NOMO-1 (cell line): ENCODE measurements around the gene CNKSR2.

Source experiments
- DNase-seq, 2 experiments: peaks; one replicate each; lab custom pipeline; 2025; ENCODE audit not compliant: unreplicated experiment in 2 of 2; lab: John Stamatoyannopoulos, UW

The CNKSR2 gene

DNA sequence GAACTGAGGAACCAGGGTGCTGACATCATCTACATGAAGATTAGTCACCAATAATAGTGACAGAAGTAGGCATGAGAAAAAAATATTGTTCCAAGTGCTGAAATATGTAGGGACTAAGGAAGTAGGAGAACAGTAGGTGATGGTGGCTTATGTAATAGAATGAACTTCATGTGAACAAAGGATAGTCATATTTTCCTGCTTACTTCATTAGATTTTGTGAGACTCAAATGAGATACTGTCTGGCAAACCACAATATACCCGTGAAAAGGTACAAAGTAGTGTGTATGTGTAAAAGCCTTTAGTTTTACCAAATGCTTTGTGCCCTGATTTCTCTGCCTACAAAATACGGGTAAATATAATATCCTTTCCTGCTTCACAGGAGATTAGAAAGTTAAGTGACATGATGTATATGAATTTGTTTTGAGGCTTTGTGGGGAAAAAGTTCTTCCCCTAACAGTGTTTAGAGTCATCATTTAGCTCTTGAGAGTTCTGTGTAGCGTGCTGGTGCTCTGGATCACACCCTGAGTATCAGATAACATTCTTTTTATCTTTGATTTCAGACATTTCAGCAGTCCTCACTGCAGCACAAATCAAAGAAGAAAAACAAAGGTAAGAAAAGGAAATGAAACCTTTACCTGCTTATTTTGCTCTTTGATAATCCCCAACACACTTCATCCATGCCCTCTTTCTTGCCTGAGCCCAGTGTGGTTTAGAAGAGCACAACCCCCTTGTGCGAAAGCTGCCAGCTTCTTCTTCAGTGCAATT lies 216.0 kb downstream of the CNKSR2 start:
- DNase-seq = no peak

DNA sequence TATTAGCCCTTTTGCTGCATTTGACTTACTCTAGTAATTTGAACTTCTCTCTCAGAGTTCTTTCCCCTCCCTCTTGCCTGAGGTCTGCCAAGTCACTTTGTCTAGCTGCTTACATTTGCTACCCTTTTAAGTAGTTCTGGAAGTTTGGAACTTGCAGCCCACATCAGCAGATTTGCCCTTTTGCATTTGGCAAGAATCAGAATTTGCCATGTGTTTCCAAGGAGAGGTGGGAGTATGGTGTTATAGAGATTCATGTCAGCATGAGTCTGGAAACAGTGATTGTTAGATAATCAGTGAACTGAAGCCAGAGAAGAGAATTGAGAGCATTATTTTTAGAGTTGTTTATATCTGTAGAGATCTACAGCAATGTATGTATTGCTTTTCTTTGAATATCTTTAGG lies 231.8 kb downstream of the CNKSR2 start:
- DNase-seq = no peak

DNA sequence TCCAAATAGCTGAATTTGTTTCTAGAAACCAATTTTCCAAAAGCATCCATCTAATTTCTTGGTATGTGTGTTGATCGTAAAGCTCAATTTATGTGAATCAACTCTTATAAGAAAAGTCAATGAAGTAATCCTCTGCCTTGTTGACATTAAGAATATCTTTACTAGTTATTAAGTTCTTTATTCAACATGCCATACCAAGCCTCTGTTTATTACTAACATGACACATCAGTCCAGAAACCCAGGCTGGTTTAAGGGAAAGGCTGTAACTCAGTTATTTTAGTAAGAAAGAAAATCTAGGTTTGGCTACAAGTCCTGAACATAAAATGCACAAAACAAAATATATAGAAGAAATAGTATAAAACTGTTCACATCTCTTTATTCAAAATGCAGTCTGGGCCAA lies 235.9 kb downstream of the CNKSR2 start:
- no peak for DNase-seq

DNA sequence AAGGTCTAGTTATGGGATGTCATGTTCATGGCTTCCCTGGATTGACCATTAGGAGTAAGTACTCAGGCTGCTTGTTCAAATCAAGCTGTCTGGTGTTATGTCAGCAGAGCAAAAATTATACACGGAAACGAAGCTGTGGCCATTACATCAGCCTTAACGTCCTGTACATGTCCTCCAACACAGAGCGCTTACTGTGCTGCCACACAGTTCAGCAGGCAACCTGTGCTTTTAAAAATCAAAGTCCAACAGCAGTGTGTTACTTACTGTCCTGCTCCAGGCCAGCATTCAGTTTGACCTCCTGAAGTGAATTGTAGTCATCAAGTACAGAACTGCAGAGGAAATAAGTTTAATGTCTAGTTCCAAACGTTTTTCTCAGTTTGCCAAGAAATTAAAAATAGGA lies 237.9 kb downstream of the CNKSR2 start:
- DNase-seq = no peak

DNA sequence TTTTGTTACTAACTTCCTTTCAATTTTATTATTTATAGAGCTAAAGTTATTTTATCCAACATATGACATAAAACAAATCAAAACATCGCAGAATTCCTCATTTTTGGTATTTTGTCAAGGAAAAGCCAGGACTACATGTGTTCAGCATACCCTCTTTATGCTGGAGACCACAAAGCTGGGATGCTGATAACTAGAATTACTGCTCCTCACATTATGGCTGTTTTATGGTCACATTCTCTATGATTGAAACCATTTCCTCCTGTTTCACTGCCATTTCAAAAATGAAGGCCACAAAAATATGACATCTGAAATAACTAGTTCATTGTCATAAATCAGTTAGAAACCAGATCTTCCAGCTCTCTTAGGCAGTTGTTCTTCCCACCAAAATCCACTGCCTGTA lies 242.2 kb downstream of the CNKSR2 start:
- DNase-seq = no peak

DNA sequence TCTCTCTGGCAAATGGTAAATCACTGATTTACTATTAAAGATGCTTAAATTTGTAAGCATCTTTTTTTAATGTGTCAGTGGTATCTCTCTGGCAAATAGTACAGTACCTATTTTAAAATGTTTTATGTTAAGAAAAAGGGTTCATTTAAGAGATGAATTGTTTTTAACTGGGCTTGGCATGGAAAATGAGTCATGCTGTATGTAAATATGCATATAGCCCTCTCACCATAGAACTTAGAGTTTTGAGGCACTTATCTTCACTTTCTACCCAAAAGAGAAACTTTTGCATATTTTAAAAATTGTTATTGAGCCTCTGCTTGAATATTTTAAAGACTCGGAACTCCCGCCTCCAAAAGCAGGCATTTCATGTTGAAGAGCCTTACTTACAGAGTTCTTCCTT lies 246.0 kb downstream of the CNKSR2 start:
- no peak for DNase-seq

DNA sequence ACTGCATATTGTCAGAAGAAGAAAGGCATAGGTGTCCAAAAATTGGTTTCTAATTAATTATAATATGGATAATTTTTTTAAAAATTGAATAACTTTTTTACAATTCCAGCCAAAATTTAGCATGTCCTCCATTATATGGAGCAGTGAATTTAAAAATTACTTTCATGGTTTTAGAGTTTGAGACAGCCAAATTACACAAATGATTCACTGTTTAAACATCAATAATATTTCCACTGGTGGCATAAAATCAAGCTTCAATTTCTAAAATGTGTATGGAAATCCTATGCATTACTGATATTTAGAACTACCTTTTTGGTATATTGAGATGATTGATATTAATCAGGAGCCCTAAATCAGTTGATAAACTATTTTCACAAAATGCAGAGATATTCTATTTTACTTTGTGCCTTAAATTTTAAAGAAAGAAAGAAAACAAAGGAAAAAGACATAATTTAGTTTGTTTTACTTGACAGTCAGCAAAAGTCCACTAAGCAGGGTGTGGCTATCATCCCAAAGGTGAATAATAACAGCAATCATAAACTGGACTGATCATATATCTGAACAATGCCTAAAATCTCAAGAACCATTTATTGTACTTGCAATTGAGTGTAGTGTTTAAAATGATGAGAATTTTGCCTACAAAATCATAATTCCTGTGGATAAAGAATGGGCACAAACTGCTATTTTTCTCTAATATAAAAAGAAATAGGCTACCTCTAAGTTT lies 249.7 kb downstream of the CNKSR2 start:
- DNase-seq = no peak

DNA sequence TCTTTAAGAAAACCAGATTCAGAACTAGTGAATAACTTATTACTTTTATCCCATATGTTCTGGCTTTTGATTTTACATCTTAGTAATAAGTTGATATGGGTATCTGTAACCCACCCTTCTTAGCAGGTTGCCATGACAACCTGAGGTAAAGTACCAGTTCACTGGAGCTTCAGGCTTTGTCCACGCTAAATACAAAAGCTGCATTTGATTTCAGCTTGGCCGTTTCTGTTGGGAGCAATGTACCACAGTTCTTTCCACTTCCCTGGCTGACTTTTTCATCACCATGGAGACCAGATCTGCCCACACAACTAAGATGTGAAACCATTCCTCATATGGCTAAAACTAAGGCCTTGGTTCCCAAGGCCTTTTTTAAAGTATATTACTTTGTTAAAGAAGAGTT lies 257.8 kb downstream of the CNKSR2 start:
- no peak for DNase-seq

DNA sequence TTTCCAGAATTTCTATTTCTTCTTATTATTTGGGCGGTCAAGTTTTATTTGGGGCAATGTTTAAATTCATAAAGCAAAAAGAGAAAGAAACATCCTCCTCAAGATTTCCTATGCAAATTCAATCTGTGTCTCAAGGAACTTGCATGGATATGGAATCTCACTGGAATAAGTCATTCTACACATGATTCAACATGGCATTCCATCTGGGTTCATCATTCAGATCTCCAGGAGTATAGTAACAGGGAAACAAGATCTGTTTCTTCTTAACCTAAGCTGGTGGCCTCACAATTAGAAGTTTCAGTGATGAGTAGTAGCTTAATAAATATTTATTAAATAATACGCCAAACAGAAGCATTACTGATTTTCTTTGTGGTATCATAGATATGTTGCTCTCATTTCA lies 264.1 kb downstream of the CNKSR2 start:
- no peak for DNase-seq

DNA sequence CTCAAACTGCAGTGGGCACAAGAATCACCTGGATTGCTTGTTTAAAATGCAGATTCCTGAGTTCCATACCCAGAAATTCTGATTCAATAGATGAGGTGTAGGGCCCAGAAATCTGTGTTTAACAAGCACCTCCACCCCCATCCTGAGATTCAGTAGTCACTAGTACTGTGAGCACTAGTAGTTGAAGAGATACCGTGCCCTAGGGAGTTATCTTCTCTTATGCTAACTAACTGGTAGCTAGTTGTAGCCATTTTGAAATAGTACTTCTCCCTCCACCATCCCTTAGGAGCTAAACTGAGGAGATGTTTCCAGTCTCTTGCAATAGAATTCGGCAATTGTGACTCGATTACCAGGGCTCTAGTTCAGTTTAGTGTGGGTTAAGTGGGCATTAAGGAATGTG lies 265.6 kb downstream of the CNKSR2 start:
- no peak for DNase-seq

DNA sequence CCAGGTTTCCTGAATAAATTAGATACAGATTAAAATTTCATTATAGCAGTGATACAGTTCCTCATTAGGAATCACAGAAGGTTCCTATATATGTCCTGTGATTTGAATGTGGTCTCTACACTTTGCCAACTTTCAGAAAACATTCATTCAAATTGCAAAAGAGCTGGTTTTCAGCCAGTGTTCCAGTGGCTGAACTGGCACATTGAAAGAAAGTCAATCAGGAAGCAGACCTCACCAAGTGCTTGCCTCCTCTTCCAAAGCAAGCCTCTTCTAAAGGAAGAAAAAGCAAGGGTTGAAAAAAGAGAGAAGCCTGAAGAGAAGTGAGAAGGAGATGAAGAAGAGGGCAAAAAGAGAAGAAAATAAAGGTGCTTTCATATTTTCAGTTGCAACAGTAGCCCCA lies 271.2 kb downstream of the CNKSR2 start:
- no peak for DNase-seq

DNA sequence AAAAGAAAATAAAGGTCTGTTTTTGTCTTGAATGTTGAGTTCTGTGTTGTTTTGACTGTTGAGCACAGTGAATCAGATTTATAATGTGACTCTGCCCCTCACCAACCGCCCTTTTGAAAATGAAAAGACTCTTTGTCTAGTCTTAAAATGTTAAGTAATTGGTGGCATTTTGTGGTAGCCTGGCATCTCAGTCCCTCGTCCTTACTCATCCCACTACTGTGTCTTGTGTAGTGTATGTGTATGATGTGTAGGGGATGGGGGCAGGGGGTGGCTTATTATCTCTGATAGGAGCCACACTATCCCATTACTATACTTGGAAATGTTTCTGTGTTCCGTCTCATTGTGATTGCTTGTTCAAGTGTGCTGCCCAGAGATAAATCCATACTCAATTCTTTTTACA lies 271.7 kb downstream of the CNKSR2 start:
- no peak for DNase-seq

DNA sequence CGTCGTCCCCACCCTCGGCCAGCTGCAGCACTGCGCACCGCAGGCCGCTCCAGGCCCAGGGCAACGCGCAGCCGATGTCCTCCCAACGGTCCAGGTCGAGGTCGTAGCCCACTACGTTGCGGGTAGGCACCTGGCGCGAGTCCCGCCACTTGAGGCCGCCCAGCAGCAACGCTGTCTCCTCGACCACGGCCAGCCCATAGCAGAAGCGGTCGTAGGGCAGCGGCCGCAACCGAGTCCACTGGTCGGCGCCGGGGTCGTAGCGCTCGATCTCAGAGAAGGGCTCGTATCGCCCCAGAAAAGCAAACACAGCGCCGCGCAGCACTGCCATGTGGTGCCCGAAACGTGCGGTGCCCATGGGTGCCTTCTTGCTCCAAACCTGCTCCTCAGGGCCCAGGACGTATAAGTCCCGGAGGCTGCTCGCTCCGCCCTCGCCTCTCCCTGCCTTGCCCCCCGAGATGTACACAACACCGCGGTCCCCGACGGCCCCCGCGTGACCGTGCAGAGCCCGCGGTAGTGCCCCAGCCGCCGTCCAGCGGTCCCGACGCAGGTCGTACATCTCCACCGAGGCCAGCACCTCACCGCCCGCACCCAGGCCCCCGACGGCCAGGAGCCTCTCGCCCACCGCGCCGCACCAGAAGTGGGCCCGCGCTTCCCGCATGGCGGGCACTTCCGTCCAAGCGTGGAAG lies 281.8 kb downstream of the CNKSR2 start:
- DNase-seq = no peak

DNA sequence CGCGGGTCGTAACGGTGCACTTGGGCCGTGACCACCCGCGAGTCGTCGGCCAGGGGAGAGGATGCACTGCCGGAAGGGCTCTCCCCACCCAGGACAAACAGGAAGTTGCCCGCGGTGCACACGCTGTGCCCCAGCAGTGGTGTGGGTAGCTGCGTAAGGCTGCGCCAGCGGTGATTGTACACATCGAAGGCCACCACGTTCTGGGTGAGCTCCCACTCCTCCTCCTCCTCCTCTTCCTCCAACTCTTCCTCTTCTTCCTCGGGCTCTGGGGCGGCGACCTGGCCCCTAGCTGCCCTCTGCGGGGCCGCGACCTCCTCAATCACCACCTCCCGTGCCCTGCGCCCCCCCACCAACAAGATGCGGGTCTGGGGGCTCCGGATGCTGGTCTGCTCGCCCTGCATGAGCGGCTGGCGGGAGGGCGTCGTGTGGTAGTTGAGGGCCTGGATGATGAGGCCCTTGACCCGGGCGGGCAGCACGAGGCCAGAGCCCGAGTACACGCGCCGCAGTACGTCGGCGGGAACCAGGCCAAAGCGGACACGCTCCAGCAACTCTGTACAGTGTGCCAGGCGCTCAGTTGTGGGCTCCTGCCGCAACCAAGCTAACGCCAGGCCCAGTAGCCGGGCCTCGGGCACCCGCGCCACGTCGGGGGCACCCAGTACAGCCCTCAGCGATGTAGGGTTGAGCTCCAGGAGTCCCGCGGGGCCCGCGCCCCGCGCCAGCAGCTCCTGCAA lies 282.5 kb downstream of the CNKSR2 start:
- no peak for DNase-seq

DNA sequence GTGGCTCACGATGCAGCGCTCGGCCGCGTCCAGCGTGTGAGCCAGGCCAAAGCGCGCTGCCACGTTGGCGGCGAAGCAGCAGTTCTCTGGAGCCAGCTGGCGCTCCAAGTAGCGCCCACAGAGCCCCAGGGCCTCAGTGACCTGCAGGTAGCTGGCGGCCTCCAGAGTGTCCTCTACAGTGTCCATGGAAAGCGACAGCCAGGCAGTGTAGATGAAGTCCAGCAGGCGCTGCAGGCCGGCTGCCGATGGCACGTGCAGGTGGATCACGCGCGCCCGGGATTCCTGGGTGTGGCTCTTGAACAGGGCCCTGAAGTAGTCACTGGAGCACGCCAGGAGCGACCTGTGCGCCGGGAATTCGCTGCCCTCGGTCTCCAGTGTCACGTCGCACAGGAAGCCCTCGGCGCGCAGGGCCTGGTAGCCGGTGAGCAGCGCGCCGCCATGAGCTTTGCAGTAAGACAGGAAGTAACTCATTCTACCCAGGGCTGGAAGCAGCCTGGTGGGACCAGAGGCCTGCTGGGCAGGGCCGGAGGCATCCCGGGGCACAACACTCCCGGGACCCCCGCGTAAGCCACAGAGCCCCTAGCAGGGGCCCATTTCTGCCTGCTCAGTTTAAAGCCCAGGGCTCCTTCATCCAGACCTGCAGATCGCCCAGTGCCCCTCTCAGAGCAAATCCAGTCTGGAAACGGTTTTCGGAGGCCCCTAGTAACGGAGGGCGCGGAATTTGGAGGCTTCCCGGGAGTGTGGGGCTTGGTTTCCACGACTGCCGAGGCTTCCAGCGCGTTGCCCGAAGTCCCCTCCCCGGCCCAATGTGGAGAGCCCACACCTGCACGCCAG lies 283.3 kb downstream of the CNKSR2 start:
- DNase-seq = no peak

DNA sequence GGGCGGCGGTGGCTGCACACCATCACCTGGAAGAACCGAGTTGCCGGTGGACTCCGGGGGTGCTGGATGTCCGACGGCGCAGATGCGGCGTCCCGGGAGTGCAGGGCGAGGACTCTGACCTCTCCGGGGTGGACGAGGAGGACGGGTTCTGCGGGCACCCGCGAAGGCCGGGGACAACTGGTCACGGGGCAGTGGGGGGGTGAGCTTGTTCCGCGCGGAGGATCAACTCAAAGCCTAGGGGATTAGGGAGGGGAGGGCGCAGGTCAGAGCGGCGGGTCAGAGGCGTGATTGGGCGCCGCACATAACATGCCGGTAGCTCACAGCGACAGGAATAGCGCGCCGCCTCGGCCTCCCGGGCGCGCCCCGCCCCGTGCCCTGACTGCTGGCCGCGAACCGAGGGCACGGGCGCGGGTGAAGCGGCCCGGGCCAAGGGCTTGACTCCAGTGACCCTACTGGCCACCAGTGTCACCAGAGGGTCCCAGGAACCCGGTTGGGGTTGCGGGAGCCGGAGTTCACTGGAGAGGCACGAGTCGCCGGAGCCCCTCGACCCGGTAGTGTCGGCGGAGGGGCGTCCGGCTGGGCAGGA lies 284.0 kb downstream of the CNKSR2 start, which contains the start of gene KLHL34:
TSS of gene KLHL34 (minus strand) at position 179 of the 586 bp plus-strand sequence. CDS start 542 bp downstream, outside the sequence.
- DNase-seq = no peak

DNA sequence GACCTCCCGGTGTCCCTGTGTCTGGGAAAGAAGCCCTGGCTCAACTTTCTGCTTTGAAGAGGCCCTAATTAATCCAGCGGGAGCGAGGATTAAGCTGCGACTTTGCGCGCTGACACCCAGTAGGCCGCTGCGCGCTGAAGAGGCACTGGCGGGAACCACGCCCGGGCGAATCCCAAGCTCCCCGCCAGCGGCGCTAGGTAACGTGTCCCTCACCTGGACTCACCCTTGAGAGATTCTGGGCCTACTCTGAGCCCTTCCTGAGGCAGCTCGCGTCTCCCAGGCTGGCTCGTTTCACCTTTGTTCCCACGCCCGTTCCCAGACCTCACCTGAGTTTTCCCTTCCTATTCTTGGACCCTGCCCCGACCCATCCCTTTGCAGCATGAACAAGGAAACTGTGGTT lies 284.5 kb downstream of the CNKSR2 start:
- DNase-seq = no peak

DNA sequence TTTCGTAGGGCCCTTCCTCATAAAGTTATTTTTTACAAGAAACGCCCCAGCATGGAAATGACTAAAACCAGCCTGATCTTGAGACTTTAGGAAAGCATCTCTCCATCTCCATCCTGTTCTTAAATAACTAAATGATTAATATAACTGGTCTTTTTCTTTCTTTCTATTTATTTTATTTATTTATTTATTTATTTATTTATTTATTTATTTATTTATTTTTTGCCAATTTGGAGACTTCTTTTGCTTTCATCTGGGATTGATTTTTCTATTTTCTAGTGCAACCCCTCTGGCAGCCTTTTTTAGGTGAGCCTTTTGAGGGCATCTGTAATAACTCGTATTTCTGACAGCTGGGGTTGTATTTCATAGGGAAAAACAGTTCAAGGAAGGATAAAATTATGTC lies 285.1 kb downstream of the CNKSR2 start:
- no peak for DNase-seq

DNA sequence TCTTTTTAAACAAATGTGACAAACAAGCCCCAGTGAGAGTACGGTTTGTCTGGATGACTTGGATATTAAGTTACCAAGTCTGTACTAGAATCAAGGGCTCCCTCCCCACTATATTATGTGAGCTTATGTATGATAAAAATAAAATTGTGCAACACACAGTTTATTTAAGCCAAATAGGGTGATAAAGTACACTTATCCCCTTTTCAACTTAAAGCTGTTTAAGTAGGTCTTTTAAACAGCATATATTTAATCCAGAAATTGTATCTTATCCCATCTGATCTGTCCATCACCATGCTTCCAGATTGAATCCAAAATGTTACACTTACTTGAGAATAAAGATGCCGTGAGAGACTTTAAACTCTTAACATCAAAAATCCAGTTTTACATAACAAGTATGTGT lies 285.9 kb downstream of the CNKSR2 start:
- no peak for DNase-seq

DNA sequence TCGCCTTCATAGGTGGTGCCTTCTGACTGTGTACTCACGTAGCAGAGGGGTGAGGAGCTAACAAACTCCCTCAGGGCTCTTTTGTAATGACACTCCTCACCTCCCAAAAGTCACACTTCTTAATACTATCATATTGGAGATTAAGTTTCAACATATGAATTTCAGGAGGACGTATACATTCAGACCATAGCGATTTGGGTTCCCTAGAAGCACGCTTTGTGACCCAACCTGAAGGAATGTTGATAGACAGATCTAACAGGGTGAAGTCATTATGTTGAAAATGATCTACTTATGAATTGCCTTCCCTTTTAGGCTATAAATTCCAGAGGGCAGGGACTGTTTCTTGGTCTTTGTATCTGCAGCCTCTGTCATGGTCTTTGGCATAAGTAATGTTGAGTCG lies 287.1 kb downstream of the CNKSR2 start:
- DNase-seq = no peak
